Stomach (tissue), 19 donors: ENCODE results near the gene USP17L26. TPM values are rescaled to one million over a fixed set of nuclear protein-coding genes. Genes with fewer than 3 reads are reported as not detected.
"Not testable (repeated sequence)": the region's sequence is repeated elsewhere in the genome, so short reads cannot be mapped to it uniquely, and the experiment has no call there.

ENCODE experiments used
- DNase-seq, 2 donors: peaks; one replicate each; pipeline versions ENCODE4 v3.0.0 to v3.0.0-alpha.2; 2013 to 2019
- H3K27ac ChIP-seq, 5 donors: fragments of 200-600 bp in 4 of 5; sonication (generic) in 4 of 5; one replicate each; pipeline ENCODE4 v1.5.1; 2013 to 2019; ENCODE audit warnings: mild to moderate bottlenecking in 1 of 5, moderate library complexity in 1 of 5
- H3K27me3 ChIP-seq, 3 donors: fragments of 200-600 bp; sonication (generic); one replicate each; pipeline ENCODE4 v1.5.1; 2017 to 2019; ENCODE audit warnings: mixed run types in 1 of 3
- H3K36me3 ChIP-seq, 4 donors: fragments of 200-600 bp; sonication (generic); 1 replicate in 3 of 4; 2 replicates in 1 of 4; pipeline ENCODE4 v1.5.1; 2016 to 2019
- H3K4me1 ChIP-seq, 4 donors: fragments of 200-600 bp; sonication (generic); one replicate each; pipeline ENCODE4 v1.5.1; 2016 to 2019
- H3K4me3 ChIP-seq, 4 donors: fragments of 200-600 bp; sonication (generic) in 3 of 4; one replicate each; pipeline ENCODE4 v1.5.1; 2016 to 2019; ENCODE audit warnings: mild to moderate bottlenecking in 1 of 4
- H3K9me3 ChIP-seq, 4 donors: fragments of 200-600 bp; sonication (generic); one replicate each; pipeline ENCODE4 v1.5.1; 2016 to 2019
- WGBS, 5 donors: extraction: QIAGEN DNeasy Blood & Tissue Kit in 3 of 5; methylation state at CpG; one replicate each; pipeline versions ENCODE4 v1.1.5 to v1.1.7; 2013 to 2018; 5-methylcytosine and 5-hydroxymethylcytosine counted together
- intact Hi-C: fragments of 100-400 bp; cut with DNase I; formaldehyde crosslinking; loops from one replicate; pipeline ENCODE4 v1.15.1; 2023; ENCODE audit warnings: low total_unique reads
- long read RNA-seq, 10 donors: transcript quantifications; one replicate each; lab custom pipeline, GENCODE V29; 2026
- polyA plus RNA-seq, 3 donors: library from polyadenylated mRNA; stranded (reverse); fragments of 200-250 nt; gene quantifications; one replicate each; pipeline ENCODE4 v1.2.3, GENCODE V29; 2013
- total RNA-seq, 5 donors: library from RNA; depleted of rRNA; stranded (reverse); fragments of >200 nt; gene quantifications; one replicate each; pipeline versions ENCODE4 v1.1.0 to v1.2.3, GENCODE V29; 2014 to 2016
- donor health status: healthy with polysubstance abuse.
- donor health status: Bipolar disorder and iron deficiency.
- donor health status: healthy.

USP17L26 gene, protein sequence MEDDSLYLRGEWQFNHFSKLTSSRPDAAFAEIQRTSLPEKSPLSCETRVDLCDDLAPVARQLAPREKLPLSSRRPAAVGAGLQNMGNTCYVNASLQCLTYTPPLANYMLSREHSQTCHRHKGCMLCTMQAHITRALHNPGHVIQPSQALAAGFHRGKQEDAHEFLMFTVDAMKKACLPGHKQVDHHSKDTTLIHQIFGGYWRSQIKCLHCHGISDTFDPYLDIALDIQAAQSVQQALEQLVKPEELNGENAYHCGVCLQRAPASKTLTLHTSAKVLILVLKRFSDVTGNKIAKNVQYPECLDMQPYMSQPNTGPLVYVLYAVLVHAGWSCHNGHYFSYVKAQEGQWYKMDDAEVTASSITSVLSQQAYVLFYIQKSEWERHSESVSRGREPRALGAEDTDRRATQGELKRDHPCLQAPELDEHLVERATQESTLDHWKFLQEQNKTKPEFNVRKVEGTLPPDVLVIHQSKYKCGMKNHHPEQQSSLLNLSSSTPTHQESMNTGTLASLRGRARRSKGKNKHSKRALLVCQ
- not detected for total RNA-seq
- not detected for polyA plus RNA-seq
- long read RNA-seq, donor 1 = 0 reads
- long read RNA-seq, donor 2 = 0 reads
- long read RNA-seq, donor 3 = 0 reads
- long read RNA-seq, donor 4 = 0 reads
- long read RNA-seq, donor 5 = 0 reads
- long read RNA-seq, donor 6 = 0 reads
- long read RNA-seq, donor 7 = 0 reads
- long read RNA-seq, donor 8 = 0 reads
- long read RNA-seq, donor 9 = 0 reads
- long read RNA-seq, donor 10 = 0 reads

- H3K36me3 ChIP-seq, H3K4me3 ChIP-seq, H3K27ac ChIP-seq, intact Hi-C loops, H3K9me3 ChIP-seq, H3K27me3 ChIP-seq, H3K4me1 ChIP-seq, DNase-seq: not testable (repeated sequence)
- WGBS, 5 donors = 89% methylated on average over 8 of the region's 15 CpGs; no CpG with 5 or more reads in 4 of the 5 donors
Measured at GRCh38 chr4:9334358-9334757, at the start of gene USP17L26. TSS of gene USP17L26 (plus strand) at chr4:9334658. CDS start at chr4:9334658, 0 bp downstream.

- intact Hi-C loops, H3K4me1 ChIP-seq, H3K27me3 ChIP-seq, H3K27ac ChIP-seq, DNase-seq, H3K4me3 ChIP-seq, H3K9me3 ChIP-seq, H3K36me3 ChIP-seq: not testable (repeated sequence)
- WGBS, 5 donors = 84 to 97% (median 87%) methylated on average over 1 to 5 of the region's 13 CpGs
Measured at GRCh38 chr4:9324191-9324590, 10.3 kb upstream of the USP17L26 start.

GRCh38 chr4:9324865-9325264 is 9.6 kb upstream of the USP17L26 start, which contains the start of gene USP17L24:
TSS of gene USP17L24 (plus strand) at chr4:9325165. CDS start at chr4:9325165, 0 bp downstream.
- H3K4me3 ChIP-seq, H3K9me3 ChIP-seq, H3K36me3 ChIP-seq, H3K27me3 ChIP-seq, intact Hi-C loops, H3K4me1 ChIP-seq, H3K27ac ChIP-seq, DNase-seq: not testable (repeated sequence)
- WGBS, 5 donors = no CpG with 5 or more reads among the region's 15 CpGs

- H3K4me1 ChIP-seq, H3K9me3 ChIP-seq, DNase-seq, intact Hi-C loops, H3K4me3 ChIP-seq, H3K27me3 ChIP-seq, H3K36me3 ChIP-seq, H3K27ac ChIP-seq: not testable (repeated sequence)
- WGBS, 5 donors = no CpG with 5 or more reads among the region's 15 CpGs
Measured at GRCh38 chr4:9329611-9330010, 4.8 kb upstream of the USP17L26 start, which contains the start of gene USP17L25. TSS of gene USP17L25 (plus strand) at chr4:9329911. CDS start at chr4:9329911, 0 bp downstream.

DNA sequence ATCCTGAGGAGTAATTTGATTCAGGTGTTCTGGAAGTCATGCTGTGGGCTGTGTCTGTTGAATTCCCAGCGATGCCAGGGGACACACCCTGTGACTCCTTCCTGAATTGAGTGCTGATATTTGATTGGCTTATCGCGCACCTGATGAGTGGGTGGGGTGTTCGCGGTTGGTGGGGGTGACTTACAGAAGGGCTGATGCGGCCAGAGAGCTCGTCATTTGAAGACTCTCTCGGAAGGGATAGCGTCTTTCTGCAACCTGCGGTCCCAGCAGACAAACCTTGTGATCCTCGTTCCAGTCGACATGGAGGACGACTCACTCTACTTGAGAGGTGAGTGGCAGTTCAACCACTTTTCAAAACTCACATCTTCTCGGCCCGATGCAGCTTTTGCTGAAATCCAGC is 4.6 kb downstream of the USP17L26 start, which contains the start of gene USP17L5:
USP17L5 (plus strand) TSS at position 301 of the 400 bp plus-strand sequence; CDS start at position 301, 0 bp downstream.
- H3K4me1 ChIP-seq, H3K27me3 ChIP-seq, intact Hi-C loops, DNase-seq, H3K4me3 ChIP-seq, H3K9me3 ChIP-seq, H3K27ac ChIP-seq, H3K36me3 ChIP-seq: not testable (repeated sequence)
- WGBS, 5 donors = no CpG with 5 or more reads among the region's 15 CpGs

DNA sequence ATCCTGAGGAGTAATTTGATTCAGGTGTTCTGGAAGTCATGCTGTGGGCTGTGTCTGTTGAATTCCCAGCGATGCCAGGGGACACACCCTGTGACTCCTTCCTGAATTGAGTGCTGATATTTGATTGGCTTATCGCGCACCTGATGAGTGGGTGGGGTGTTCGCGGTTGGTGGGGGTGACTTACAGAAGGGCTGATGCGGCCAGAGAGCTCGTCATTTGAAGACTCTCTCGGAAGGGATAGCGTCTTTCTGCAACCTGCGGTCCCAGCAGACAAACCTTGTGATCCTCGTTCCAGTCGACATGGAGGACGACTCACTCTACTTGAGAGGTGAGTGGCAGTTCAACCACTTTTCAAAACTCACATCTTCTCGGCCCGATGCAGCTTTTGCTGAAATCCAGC is 9.4 kb downstream of the USP17L26 start, which contains the start of gene USP17L27:
USP17L27 (plus strand) TSS at position 301 of the 400 bp plus-strand sequence; CDS start at position 301, 0 bp downstream.
- intact Hi-C loops, H3K9me3 ChIP-seq, H3K4me3 ChIP-seq, H3K36me3 ChIP-seq, H3K27ac ChIP-seq, DNase-seq, H3K4me1 ChIP-seq, H3K27me3 ChIP-seq: not testable (repeated sequence)
- no CpG with 5 or more reads among the region's 15 CpGs for WGBS, 5 donors

DNA sequence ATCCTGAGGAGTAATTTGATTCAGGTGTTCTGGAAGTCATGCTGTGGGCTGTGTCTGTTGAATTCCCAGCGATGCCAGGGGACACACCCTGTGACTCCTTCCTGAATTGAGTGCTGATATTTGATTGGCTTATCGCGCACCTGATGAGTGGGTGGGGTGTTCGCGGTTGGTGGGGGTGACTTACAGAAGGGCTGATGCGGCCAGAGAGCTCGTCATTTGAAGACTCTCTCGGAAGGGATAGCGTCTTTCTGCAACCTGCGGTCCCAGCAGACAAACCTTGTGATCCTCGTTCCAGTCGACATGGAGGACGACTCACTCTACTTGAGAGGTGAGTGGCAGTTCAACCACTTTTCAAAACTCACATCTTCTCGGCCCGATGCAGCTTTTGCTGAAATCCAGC is 14.1 kb downstream of the USP17L26 start, which contains the start of gene USP17L28:
USP17L28 (plus strand) TSS at position 301 of the 400 bp plus-strand sequence; CDS start at position 301, 0 bp downstream.
- H3K27me3 ChIP-seq, H3K4me3 ChIP-seq, H3K36me3 ChIP-seq, H3K9me3 ChIP-seq, DNase-seq, H3K4me1 ChIP-seq, intact Hi-C loops, H3K27ac ChIP-seq: not testable (repeated sequence)
- no CpG with 5 or more reads among the region's 15 CpGs for WGBS, 5 donors

DNA sequence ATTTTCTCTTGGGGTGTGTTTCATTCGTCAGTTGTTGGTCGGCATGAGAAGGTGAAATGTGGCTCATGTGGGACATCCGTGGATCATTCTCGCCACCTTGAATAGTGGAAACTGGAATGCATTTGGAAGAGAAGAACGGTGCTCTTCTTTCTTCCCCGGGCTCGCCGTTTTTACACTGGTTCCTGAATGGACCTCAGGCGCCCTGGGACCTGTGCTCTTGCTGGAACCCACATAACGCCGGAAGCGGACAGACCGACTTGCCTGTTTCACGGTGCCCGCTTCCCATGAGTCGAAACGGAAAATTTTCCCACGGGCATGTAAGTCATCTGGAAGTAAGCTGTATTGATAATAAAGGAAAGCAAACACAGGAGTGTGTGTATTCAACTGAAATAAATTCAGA is 16.4 kb downstream of the USP17L26 start:
- H3K4me1 ChIP-seq, intact Hi-C loops, H3K27me3 ChIP-seq, H3K4me3 ChIP-seq, H3K36me3 ChIP-seq, H3K27ac ChIP-seq, DNase-seq, H3K9me3 ChIP-seq: not testable (repeated sequence)
- 93 to 96% methylated on average over 13 of the region's 18 CpGs; no CpG with 5 or more reads in 3 of the 5 donors for WGBS, 5 donors

GRCh38 chr4:9353338-9353737 is 18.9 kb downstream of the USP17L26 start, which contains the start of gene USP17L29:
TSS of gene USP17L29 (plus strand) at chr4:9353638. CDS start at chr4:9353638, 0 bp downstream.
- DNase-seq, intact Hi-C loops, H3K27me3 ChIP-seq, H3K27ac ChIP-seq, H3K36me3 ChIP-seq, H3K4me3 ChIP-seq, H3K4me1 ChIP-seq, H3K9me3 ChIP-seq: not testable (repeated sequence)
- WGBS, 5 donors = no CpG with 5 or more reads among the region's 15 CpGs

DNA sequence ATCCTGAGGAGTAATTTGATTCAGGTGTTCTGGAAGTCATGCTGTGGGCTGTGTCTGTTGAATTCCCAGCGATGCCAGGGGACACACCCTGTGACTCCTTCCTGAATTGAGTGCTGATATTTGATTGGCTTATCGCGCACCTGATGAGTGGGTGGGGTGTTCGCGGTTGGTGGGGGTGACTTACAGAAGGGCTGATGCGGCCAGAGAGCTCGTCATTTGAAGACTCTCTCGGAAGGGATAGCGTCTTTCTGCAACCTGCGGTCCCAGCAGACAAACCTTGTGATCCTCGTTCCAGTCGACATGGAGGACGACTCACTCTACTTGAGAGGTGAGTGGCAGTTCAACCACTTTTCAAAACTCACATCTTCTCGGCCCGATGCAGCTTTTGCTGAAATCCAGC is 28.4 kb downstream of the USP17L26 start, which contains the start of gene USP17L30:
USP17L30 (plus strand) TSS at position 301 of the 400 bp plus-strand sequence; CDS start at position 301, 0 bp downstream.
- H3K9me3 ChIP-seq, H3K4me3 ChIP-seq, DNase-seq, H3K36me3 ChIP-seq, intact Hi-C loops, H3K4me1 ChIP-seq, H3K27me3 ChIP-seq, H3K27ac ChIP-seq: not testable (repeated sequence)
- no CpG with 5 or more reads among the region's 15 CpGs for WGBS, 5 donors

DNA sequence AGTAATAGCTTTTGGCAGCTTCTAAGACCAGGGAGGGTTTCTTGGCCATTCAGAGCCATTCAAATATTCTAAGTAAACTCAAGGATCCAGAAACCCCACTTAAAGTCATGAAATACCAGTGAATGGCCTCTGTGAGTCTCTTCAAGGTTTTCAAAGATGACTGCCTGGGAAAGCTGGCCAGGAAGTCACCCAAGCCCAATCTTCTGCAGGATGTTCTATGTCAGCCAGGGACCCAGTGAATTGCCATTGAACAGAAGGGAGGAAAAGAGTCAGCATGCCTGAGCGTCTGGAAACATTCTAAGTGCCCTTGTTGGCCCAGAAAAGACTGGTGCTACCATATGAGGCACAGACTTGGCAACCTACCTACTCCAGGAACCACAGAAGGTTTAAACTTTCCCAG is 45.4 kb downstream of the USP17L26 start:
- intact Hi-C loops, H3K27me3 ChIP-seq, H3K4me3 ChIP-seq, DNase-seq, H3K9me3 ChIP-seq, H3K36me3 ChIP-seq, H3K27ac ChIP-seq, H3K4me1 ChIP-seq: not testable (repeated sequence)
- WGBS, 5 donors = 40 to 66% (median 55%) methylated on average over 1 of the region's 1 CpG
